H1 (cell line): Measurements from ENCODE around the gene COL4A2. TPM values are rescaled to one million over a fixed set of nuclear protein-coding genes. Genes with fewer than 3 reads are reported as not detected.

Experiments used
- CHD1 ChIP-seq: IDR thresholded peaks from 2 replicates; pipeline ENCODE4 v1.6.1; 2012; ENCODE audit warnings: low read depth, low read length, improper control_type of control experiment
- JUN ChIP-seq: IDR thresholded peaks from 2 replicates; pipeline ENCODE4 v1.6.1; 2011; ENCODE audit warnings: low read depth, mild to moderate bottlenecking, improper control_type of control experiment, low read length
- POLR2AphosphoS5 ChIP-seq: IDR thresholded peaks from 2 replicates; pipeline ENCODE4 v1.6.1; 2011; ENCODE audit warnings: low read depth, low read length
- POU5F1 ChIP-seq: IDR thresholded peaks from 2 replicates; pipeline ENCODE4 v1.6.1; 2011; ENCODE audit warnings: low read depth, mild to moderate bottlenecking, low read length, moderate library complexity
- SP1 ChIP-seq: IDR thresholded peaks from 2 replicates; pipeline ENCODE4 v1.6.1; 2011; ENCODE audit warnings: low read depth, low read length
- TAF1 ChIP-seq: IDR thresholded peaks from 2 replicates; pipeline ENCODE4 v1.6.1; 2011; ENCODE audit warnings: mild to moderate bottlenecking, low read depth, low read length
- TAF7 ChIP-seq: optimal IDR thresholded peaks from 2 replicates; pipeline ENCODE3; 2011; ENCODE audit warnings: low read depth, mild to moderate bottlenecking, inconsistent platforms, low read length, moderate library complexity, borderline replicate concordance
- polyA plus RNA-seq, 7 experiments: library from polyadenylated mRNA; depleted of rRNA in 3 of 7; stranded (reverse) in 5 of 7; unstranded in 2 of 7; fragments of >200 nt in 5 of 7; fragments of 200-250 nt in 2 of 7; gene quantifications; 1 replicate in 5 of 7; 2 replicates in 1 of 7; 4 replicates in 1 of 7; pipeline versions ENCODE4 v1.2.1 to v1.2.3, GENCODE V29; 2011 to 2013; ENCODE audit warnings: missing spikeins in 2 of 7, mixed read lengths in 2 of 7
- total RNA-seq: library from RNA; stranded (reverse); fragmentation: NEBNext Ultra II Directional; extraction: Animal tissue kit (Norgen Biotek cat#: 25700); gene quantifications from 2 replicates; pipeline ENCODE4 v1.2.1, GENCODE V29; 2021

COL4A2 gene
- total and polyA plus RNA-seq, 2 of the 8 experiments (the other 6 are each of a cell fraction or from before 2014, with no cell fraction given) = 80.4 to 87.3 TPM

DNA sequence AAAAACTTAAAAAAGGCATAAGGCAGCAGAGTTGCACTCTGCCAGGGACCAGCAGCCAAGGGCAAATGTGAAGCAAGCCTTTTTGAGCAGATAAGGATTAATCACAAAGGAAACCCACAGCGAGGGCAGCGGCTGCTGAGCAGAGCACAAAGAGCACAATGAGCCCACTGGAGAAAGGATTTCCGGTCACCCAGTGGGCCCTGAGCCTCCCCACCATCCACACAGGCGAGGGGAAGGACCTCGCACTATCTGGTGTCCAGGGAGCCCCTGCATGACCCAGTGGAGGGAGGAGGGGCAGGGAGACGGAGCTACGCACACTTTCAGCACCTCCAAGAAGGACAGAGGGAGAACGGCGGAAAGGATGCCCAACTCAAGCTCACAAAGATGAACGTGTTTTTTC is 40.1 kb upstream of the COL4A2 start (continued):
- TF ChIP-seq TAF1 = no peak
- no peak for TF ChIP-seq JUN
- no peak for TF ChIP-seq TAF7
- no peak for TF ChIP-seq SP1
- TF ChIP-seq CHD1 = no peak
- TF ChIP-seq POU5F1 = no peak
- no peak for TF ChIP-seq POLR2AphosphoS5
